Right renal pelvis (tissue), 4 donors: Measurements from ENCODE around the gene LMOD3. TPM values are rescaled to one million over a fixed set of nuclear protein-coding genes. Genes with fewer than 3 reads are reported as not detected.

Experiments
- DNase-seq, 4 donors: peaks; one replicate each; pipeline ENCODE4 v3.0.0-alpha.2; 2013; ENCODE audit warnings: low read depth in 4 of 4, low spot score in 3 of 4, missing footprints in 1 of 4
- polyA plus RNA-seq, 4 donors: library from polyadenylated mRNA; unstranded; fragments of 120-200 nt; gene quantifications; one replicate each; pipeline ENCODE4 v1.2.1, GENCODE V29; 2013; ENCODE audit not compliant: insufficient read length in 4 of 4

Gene LMOD3
- polyA plus RNA-seq, 4 donors: 0.04 to 0.11 (median 0.06) TPM; not detected in 1

DNA sequence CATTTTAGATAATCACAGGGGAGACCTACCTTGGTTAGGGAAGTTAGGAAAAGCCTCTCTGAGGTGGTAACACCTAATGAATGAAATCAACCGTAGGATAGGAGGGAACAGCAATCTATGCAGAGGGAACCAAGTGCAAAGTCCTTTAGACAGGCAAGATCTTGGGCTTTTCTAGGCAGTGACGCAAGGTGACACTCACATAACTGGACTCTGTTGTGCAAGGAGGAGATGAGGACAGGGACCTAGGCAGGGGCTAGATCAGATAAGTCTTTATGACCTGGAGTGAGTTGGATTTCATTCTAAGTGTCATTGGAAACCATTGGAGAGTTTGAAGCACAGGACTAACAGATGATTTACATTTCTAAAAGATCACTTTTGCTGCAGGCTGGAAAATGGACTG lies 4.6 kb upstream of the LMOD3 start:
- DNase-seq: no peak

DNA sequence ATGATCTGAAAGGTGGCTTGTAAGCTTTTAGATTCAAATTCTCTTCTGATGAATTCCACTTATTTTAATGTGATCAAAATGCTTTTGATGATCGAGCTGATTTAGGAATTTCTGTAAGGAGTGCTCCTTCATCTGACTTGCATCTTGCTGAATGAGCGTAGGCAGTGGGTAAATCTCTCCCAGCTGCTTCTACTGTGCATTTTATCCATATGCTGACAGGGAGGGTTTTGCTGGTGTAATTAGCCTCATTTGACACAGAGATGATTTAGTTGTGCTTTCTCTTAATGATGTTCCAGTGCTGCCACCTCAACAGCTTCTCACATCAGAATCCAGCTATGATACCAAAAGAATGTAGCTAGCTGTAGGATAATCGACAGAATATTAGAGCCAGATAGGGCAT lies 3.8 kb upstream of the LMOD3 start:
- no peak for DNase-seq

DNA sequence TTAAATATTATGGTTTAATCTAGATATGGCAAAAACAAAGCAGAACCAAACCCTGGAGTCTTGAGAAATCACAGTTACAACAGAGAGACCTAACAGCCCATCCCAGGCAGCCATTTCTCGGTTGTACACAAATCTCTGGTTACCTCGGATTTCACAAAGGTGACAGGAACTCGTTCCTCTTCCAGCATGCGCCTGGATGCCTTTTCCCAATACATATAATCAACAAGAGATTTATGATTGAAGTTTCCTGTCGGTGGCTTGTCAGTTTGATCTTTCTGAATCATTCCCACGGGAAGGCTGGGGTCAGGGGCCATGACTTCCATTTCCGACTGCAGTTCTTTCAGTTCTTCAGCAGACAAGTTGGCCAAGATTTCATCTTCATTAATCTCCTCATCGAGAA lies 445 bp downstream of the LMOD3 start:
- no peak for DNase-seq

DNA sequence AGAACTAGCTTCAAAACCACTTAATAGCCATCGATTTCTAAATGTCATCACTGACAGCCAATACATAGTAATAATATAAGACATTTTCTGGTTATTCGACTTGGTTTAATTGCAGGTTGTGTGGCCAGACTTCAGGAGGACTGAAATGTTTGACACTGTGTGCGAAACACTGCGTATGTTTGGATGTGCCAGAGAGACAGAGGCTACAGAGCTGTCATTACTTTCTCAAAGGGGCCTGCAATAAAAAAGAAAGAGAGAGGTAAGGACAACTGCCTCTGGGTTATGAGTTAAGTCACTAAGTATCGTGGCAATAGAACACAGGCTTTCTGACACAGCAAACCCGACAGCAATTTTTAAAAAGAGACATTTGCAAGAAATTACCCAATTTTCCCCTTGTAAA lies 882 bp downstream of the LMOD3 start:
- no peak for DNase-seq

DNA sequence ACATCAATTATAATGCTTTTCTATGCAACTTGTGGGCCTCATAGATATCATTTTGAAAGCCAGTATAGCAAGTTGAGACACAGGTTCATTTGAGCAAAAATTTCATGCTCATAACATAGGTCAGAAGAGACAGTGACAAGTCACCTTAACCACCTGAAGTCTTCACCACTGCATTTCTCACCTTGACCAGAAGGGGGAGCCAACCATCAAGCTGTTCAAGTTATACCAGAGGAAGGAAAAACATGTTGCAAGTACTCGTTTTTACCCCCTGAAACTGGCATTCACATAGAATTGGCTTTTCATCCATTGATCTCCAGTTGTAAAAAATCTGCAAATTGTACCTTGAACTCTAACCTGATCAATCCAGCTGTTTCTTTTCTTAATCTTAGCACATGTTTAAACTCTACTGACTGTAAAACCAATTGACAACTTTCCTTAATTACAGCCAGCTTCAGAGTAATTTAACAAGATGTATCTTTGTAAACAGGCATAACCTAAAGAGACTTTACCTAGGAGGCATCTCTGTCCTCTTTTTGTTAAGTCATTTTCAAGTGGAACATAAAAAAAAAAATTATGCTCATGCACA lies 1.4 kb downstream of the LMOD3 start:
- DNase-seq: peak; percentile 58 to 69 (median 61)

DNA sequence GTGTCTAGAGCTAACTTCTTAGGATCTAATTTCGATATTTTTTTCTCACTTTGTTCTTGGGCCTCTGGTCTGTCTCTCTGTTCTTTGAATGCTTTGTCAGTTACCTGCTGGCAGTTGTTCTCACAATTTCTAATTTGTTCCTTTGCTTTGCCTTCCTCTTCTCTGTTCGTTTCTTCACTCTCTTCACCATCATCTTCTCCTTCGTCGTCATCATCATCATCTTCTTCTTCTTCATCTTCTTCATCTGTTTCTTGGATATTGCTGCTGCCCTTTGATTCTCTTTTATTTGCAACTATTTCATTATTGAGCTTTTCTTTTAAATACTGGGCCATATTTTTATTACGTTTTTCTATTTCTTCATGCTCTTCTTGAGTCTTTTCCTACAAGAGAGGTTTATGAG lies 2.7 kb downstream of the LMOD3 start:
- DNase-seq: no peak

DNA sequence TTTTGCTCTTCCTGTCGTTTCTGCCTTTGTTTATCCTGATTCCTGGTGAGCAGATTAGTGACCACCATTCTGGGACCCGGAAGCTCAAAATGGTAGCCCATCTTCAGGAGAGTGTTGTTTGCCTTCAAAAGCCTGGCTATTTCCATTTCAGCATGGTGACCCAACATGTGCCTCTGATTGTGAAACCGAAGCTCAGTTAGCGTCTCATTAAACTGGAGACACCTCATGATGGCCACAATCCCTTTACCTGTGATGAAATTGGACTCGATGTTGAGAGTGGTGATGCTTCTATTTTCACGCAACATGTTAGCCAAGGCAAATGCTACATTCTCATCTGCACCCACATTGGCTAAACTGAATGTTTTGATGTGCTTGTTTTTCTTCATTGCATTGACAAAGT lies 3.3 kb downstream of the LMOD3 start:
- no peak for DNase-seq

DNA sequence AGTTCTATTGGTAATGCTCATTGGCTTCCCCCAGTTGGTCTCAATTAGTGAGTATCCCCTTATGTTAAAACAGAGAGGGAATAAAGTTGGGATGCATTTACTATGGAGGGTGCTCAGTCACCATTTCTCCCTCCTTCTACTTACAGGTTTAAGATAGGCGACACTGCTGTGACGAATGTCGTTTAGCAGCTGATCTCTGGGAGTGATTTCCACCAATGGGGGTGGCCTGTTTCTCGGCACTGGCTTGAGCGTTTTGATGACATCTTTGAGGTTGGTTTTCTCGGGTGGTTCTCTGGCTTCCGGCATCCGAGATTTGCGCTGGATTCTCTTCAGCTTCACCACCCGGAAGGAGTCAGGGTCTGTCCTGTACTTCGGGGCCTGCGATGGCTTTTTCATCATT lies 3.8 kb downstream of the LMOD3 start:
- no peak for DNase-seq

DNA sequence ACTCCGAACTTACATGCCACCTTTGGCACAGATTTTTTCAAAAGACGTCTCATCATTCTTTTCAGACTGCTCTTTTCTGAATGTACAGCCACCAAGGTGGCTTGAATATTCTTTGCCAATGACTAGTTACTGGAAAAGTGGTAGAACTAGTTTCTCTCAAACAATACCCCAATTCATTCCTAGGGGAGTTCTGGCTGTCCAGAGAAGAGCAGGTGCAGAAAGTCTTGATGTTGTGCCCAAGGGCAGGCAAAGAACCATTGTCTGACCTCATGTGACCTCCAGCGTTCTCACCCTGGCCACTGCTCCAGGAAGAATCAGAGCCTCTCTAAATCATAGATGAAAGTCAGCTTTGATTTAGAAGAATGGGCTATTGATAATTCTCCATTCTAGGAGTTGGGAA lies 5.5 kb downstream of the LMOD3 start:
- DNase-seq: no peak

DNA sequence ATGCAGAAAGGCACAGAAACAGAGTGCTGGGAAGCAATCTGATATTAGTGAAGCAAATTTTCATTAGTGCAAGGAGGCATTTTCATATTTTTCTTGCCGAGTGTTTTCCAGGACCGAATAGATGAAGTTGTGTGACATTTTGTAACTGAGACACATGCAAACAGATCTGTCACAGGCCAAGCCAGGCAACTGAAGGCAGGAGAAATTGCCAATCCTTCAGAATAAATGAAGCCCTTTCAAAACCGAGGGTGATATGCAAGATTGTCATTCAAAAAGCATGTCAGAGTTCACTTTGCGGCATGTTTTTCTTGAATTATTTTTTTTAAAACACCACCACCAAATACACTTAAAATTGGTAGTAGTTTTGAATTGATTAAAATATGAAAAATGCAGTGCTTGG lies 6.2 kb downstream of the LMOD3 start:
- no peak for DNase-seq

DNA sequence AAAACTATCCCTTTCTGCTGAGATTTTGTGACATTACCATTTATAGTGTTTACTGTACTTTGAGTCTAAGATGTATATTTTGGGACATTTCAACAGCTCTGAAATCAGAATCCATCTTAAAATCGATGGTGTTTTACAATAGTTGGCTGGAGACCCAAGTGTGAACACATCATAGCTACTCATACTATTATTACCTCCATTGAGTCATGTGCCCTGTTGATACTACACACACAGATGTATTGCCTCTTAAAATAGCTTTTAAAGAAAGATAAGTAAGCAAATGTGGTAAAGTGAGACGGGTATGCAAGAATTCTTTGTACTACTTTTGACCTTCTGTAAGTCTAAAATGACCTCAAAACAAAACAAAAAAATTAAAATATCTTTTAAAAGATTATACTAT lies 6.7 kb downstream of the LMOD3 start:
- no peak for DNase-seq

DNA sequence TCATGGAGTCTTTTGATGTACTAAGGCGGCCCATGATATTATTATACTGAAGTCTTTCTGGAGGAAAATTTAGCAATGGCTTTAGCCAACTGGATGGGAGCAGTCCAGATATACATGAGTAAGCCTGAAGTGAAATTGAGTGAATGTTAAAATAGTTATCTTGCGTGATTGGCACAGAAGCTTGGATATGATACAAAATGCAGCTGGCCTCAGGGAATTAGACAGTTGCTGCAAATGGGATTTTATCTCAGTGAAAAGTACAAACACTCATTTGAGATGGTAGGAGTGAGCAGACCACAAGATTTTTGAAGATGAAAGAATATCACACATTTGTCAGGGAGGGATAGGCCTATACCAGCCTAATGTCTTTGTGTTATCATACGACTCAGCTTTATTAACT lies 8.9 kb downstream of the LMOD3 start:
- DNase-seq: no peak

DNA sequence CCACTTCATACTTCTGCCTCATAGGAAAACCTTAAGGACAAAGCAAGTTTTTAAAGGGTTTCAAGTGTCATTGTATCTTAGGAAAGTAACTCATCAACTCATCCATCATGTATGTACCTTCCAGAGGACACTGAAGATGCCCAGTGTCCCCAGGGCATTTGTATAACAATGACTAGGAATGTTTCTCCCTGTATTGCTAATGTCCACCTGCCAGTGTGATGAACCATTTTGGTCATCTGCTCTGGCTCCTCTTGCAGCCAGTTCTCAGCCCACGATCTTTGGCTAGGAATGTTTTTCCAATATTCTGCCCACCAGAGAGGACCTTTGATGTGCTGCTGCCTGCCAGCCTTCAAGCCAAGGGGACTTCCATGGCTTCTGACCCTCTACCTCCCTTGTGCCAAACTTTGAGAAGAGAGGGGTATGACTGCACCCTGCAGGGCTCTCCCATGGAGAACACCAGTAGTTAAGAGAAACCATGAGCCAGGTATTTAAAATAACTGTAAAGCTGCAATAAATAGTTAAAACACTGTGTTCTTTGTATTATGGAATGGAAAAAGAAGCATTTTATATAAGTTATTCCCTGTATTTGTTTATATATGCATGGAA lies 11.4 kb downstream of the LMOD3 start:
- DNase-seq: no peak

DNA sequence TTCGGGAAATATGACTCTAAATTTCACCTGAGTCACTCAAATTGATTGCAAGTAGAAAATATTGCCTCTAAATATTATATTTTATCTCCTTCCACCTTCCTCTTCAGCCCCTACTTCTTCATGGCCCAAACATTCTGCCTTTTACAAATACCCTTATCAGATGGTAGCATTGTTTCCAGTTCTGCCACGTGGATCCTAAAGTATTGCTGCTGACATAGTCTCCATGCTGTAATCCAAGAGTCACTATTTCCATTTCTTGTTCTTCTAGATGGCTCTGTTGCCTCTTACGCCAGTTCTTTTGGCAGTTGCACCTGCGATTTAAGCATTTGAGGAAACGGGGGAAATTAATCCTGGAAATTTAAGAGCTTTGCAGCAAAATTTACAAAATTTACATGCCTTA lies 13.6 kb downstream of the LMOD3 start:
- DNase-seq: no peak

DNA sequence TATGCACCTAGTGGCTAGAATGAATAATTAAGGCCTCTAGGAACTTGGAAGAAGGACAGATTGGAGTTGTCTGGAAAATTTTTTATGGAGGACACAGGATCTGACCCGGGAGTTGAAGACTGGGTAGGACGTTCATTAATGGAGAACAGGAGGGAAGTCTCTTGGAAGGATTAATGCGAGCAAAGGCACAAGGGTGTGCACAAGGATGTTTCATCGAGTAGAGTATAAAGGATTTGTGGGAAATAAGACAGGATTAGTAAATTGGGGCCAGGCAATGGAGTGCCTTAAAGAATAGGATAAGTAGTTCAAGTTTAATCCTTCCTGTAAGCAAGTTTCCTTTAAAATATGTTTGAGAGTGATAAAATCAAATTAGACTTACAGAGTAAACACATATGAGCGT lies 14.6 kb downstream of the LMOD3 start:
- no peak for DNase-seq

DNA sequence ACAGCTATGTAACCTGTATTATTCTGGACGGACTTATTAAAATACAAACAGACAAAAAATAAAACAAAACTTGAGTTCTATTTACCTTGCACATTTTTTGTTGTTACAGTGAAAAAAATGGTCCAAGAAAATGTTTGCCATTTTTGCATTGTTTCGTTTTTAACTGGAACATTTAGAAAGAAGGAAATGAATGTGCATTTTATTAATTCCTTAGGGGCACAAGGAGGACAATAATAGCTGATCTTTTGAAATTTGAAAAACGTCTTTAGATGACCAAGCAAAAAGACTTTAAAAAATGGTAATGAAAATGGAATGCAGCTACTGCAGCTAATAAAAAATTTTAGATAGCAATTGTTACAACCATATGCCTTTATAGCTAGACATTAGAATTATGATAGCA lies 17.1 kb downstream of the LMOD3 start:
- DNase-seq: no peak

DNA sequence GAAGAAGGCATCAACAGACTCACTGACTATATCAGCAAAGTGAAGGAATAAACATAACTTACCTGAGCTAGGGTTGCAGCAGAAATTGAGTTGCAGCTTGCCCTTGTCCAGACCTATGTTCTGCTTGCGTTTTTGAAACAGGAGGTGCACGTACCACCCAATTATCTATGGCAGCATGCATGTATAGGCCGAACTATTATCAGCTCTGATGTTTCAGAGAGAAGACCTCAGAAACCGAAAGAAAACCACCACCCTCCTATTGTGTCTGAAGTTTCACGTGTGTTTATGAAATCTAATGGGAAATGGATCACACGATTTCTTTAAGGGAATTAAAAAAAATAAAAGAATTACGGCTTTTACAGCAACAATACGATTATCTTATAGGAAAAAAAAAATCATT lies 17.8 kb downstream of the LMOD3 start:
- no peak for DNase-seq

DNA sequence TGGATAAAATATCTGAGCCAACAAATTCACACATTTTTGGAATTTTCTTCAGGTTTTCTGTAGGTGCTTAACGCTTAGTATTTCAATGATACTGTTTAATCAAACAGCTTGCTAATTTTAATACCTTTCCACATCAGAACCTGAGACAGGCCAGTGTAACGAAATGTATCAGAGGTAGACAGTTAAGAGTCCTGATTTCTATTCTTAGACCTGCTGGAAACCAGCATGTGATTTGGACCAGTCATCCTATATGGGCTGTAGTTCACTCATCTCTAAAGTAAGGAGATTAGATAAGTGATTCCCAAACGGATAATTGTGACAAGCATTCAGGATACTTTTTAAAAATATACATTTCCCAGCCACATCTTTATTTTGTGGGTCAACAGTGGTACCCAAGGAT lies 19.3 kb downstream of the LMOD3 start:
- DNase-seq: no peak

DNA sequence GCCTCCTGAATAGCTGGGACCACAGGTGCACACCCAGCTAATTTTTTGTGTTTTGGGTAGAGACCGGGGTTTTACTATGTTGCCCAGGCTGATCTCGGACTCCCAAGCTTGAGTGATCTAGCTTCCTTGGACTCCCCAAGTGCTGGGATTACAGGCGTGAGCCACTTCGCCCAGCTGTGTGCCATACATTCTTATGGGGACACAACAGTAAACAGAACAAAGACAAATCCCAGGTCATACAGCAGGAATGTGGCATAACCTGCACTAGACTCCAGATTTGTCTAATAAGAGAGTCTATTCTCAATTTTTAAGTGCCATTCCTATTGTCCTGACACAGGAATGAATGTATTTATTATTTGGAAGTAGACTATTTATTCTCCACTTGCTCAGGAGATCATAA lies 20.0 kb downstream of the LMOD3 start:
- no peak for DNase-seq

DNA sequence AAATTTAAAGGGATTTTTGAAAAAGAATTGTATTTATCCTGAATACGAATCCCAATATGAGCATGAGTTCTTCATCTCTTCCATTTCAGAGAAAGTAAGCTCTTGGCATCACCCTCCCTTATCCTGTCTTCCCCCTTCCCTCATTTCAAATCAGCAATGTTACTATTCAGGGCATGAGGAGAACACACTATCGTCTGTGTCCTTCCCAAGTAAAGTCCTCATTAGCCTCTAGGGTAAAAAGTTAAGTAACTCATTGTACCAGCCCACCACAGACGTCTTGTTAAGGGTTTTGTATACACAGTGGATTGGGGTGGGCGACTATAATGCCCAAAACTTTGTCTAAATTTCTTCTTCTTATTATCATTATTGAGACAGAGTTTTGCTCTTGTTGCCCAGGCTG lies 22.8 kb downstream of the LMOD3 start:
- DNase-seq: no peak

DNA sequence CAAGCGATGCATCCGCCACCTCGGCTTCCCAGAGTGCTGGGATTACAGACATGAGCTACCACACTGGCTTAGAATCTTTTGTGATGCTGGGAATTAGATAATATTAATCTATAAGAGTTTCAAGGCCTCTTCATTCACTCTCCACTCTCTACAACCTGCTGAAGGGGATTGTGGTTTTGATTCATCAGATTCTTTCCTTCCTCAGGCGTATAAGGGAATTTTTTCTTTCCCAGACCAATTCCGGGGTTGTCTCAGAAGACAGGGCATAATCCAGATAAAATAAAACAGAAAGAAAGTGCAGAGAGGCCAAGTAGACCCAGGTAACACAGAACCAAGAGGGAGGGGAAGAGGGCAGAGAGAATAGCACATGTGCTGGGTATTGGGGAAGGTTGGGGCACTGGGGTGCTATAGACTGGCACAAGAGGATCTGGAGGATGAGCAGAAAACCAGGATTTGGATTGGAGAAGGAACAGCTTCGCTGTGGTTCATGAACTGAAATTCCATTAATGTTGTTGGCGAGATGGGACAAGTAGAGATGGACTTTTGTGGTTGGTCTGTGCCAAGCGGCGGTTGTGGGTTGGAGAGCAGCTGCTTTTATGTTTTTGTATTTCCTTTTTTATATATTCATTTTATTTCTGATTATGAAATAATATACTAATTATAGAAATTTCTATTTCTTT lies 24.8 kb downstream of the LMOD3 start:
- no peak for DNase-seq

DNA sequence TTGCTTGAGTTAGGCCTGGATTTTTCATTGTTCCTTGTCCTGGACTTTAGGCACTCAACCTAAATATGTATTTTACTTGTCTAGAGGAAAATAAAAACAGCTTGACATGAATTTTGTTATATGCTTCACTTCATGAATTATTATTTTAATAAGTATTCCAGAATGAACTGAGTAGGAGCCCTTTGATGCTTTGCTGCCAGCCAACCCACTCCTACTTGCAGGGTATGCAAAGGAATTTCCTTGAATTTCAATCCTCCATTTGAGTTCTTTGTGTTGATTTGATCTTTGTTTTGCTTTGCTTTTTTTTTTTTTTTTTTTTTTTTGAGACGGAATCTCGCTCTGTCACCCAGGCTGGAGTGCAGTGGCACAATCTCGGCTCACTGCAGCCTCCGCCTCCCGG lies 26.1 kb downstream of the LMOD3 start:
- no peak for DNase-seq

DNA sequence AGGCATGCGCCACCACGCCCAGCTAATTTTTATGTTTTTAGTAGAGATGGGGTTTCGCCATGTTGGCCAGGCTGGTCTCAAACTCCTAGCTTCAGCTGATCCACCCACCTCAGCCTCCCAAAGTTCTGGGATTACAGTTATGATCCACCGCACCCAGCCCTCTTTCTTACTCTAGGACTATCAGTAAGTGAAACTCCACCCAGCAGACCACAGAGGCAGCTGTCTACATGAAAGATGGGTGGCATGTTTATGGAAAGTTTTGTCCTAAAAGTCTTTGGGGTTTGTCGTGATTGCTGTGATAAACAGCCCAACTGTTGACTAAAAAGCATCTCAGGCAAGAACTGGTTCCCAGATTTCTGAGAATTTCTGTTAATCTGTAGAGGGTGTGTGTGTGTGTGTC lies 26.8 kb downstream of the LMOD3 start:
- DNase-seq: no peak
